AG09319 (cell line): Measurements from ENCODE around the gene TMEM38A.

Source experiments
- DNase-seq: peaks from one replicate; pipeline ENCODE4 v3.0.0-alpha.2; 2010; ENCODE audit warnings: low read depth; ENCODE audit errors: extremely low read depth
- CTCF ChIP-seq: IDR thresholded peaks from 2 replicates; pipeline ENCODE4 v1.5.1; 2011; ENCODE audit warnings: low read depth, mild to moderate bottlenecking, inconsistent platforms, low read length, moderate library complexity

TMEM38A gene

GRCh38 chr19:16626796-16627192 is 34.1 kb upstream of the TMEM38A start:
- DNase-seq: no peak
- no peak for TF ChIP-seq CTCF

DNA sequence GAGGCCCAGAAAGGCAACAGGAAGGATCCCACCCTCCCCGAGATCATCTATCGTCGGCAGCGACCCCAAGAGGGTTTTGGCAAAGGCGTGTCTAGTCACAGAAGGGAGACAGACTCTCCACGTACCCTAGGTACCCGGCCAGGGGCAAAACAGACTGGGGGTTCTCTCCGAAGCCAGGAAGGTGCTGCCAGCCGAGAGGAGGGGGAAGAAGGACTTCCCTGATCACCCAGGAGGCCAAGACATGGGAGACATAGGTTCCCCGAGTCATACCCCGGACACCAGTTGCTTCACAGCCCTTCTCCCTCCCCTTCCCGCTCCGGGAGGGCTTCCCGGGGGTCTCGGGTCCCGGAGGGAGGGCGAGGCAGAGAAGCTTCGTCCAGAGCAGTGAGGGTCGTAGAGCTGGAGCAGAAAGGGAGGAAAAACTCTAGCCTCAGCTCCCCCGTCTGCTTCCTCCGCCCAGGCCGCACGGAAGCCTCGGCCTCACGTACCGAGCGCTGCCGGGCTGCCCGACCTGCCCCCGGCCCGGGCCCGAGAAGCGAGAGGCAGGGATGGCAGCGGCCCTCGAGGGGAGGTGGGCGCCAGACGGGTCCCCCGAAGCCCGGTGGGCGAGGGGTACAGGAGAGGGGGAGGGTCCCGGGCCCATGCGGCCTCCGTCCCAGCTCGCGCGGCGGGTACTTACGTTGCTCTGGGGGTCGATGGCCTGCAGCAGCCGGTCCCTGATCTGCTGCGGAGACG is 33.6 kb upstream of the TMEM38A start:
- DNase-seq: no peak
- no peak for TF ChIP-seq CTCF

DNA sequence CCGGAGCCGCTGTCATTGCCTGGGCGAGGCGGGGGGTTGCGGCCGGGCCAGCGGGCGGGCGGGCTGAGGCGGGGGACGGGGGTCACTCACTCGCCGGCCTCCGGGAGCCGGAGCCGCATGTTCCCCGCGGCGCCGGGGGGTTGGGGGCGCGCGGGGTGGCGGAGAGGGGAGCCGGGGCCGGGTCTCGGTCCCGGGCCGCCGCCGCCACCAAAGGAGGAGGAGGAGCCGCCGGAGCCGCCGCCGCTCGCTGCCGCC is 33.1 kb upstream of the TMEM38A start:
- no peak for TF ChIP-seq CTCF
- DNase-seq: no peak

- DNase-seq: peak; percentile 85
- TF ChIP-seq CTCF: no peak
These were observed 32.6 kb upstream of the TMEM38A start, which contains the start of gene MED26 for GRCh38 chr19:16628183-16628983. TSS of gene MED26 (minus strand) at chr19:16628204. CDS start at chr19:16627943, 261 bp downstream.

- TF ChIP-seq CTCF: no peak
- DNase-seq: peak; percentile 64
These were observed 31.8 kb upstream of the TMEM38A start for GRCh38 chr19:16628984-16629691.

DNA sequence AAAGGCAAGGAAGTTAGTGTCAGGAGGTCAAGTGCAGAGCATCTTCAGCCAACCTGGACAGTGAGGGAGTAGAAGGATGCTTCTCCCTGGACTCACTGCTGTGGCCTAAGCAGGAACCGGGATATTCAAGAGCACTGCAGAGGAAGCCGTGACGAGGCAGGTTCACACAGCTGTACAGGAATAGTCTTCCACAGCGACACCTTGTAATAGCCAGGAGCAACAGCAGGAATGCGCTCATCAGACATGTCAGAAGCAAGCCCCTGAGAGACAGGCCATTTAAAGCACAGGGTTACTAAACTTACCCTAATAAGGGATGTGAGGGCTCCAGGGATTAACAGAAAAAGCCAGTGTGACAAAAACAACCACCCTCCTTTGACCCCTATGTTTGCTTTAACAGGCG is 29.5 kb upstream of the TMEM38A start:
- DNase-seq: no peak
- no peak for TF ChIP-seq CTCF

DNA sequence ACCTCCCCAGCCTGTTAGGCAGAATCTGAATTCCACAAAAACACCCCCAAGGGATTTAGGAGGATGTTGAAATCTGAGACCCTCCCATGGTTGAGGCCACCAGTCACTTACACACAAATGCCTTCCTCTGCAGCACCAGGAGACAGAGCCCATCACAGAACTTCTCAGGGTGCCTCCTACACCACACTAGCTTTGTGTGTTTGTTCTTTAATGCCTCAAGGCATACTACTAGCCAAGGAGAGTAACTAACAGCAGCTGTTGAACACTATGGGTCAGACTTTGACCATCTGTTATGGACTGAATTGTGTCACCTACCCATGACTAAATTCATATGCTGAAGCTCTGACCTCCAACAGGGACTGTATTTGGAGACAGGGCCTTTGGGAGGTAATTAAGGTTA is 23.4 kb upstream of the TMEM38A start:
- no peak for TF ChIP-seq CTCF
- DNase-seq: no peak
